ENCODE results near the gene NMT1. TPM values are rescaled to one million over a fixed set of nuclear protein-coding genes. Genes with fewer than 3 reads are reported as not detected.

NMT1 gene
- total and polyA plus RNA-seq, 2 of the 13 experiments (the other 11 are each of a cell fraction or from before 2014, with no cell fraction given): 75.7 to 142 TPM

DNA sequence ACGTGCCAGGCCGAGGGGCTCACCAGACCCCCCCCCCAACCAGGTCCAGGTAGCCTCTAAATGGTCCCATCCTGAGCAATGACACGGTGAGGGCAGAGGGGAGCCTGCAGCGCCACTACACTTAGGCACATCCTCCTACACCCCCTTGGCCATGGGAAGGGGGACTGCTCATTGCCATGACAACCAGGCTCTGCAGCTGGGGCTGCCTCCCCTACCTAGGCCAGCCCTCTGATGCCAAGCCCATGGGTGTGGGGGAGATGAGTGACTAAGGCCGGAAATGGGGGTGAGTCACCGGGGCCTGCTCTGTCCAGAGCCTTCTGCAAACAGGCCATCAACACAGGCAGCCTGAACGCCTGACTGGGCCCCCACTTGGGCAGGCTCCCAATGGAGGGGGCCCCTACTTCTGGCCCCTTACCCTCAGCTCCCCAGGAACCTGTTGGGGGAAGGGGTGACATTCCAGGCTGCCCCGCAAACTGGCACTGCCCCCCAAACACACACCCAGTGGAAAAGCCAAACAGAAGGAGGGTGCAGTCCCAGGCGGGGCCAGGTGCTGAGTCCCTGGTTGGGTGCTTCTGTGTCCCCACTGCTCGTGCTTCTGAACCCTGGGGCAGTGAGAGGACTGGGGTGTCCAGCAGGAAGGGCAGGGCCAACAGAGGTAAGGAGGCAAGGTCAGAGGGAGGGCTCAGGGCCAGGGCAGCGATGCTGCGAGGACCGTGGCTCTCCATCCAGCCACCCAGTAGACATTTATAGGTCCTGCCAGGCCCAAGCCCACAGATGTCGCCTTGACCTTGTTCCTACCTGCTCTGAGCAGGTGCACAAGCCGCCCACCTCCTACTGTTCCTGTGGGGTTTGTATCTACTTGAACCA is 63.0 kb downstream of the NMT1 start (continued):
- TF ChIP-seq ATF7 (IDR thresholded peaks at IDR 0.05) (no peak), ATF7 (CRISPR knock-in tag; IDR thresholded peaks at IDR 0.05) (peak; percentile 37; the same call in 1 of the 2 replicates), ZNF773 (CRISPR knock-in tag; IDR thresholded peaks at IDR 0.05; ENCODE audit: borderline replicate concordance) (no peak), TEAD2 (CRISPR knock-in tag; IDR thresholded peaks at IDR 0.05) (no peak), REL (CRISPR knock-in tag; conservative IDR thresholded peaks at IDR 0.05) (no peak), FIP1L1 (IDR thresholded peaks at IDR 0.05; ENCODE audit: borderline replicate concordance, insufficient read depth, low read depth, low read length) (no peak), DNMT1 (CRISPR knock-in tag; IDR thresholded peaks at IDR 0.05) (no peak), ZNF451 (CRISPR knock-in tag; IDR thresholded peaks at IDR 0.05) (peak; percentile 92), THYN1 (CRISPR knock-in tag; IDR thresholded peaks at IDR 0.05; ENCODE audit: borderline replicate concordance, low read depth) (no peak), ZFP36L1 (CRISPR knock-in tag; IDR thresholded peaks at IDR 0.05) (no peak), ZSCAN21 (CRISPR knock-in tag; IDR thresholded peaks at IDR 0.05; ENCODE audit: borderline replicate concordance) (peak; percentile 23; the same call in 1 of the 2 replicates), POLR2AphosphoS5 (IDR thresholded peaks at IDR 0.05; ENCODE audit: low read depth, low read length) (no peak), MYC (CRISPR knock-in tag; IDR thresholded peaks at IDR 0.05; ENCODE audit: borderline replicate concordance) (no peak; the same call in 1 of the 2 replicates), KAT2B (IDR thresholded peaks at IDR 0.05; ENCODE audit: borderline replicate concordance, low read depth, low read length) (no peak)
- TF ChIP-seq, protein P1, sequence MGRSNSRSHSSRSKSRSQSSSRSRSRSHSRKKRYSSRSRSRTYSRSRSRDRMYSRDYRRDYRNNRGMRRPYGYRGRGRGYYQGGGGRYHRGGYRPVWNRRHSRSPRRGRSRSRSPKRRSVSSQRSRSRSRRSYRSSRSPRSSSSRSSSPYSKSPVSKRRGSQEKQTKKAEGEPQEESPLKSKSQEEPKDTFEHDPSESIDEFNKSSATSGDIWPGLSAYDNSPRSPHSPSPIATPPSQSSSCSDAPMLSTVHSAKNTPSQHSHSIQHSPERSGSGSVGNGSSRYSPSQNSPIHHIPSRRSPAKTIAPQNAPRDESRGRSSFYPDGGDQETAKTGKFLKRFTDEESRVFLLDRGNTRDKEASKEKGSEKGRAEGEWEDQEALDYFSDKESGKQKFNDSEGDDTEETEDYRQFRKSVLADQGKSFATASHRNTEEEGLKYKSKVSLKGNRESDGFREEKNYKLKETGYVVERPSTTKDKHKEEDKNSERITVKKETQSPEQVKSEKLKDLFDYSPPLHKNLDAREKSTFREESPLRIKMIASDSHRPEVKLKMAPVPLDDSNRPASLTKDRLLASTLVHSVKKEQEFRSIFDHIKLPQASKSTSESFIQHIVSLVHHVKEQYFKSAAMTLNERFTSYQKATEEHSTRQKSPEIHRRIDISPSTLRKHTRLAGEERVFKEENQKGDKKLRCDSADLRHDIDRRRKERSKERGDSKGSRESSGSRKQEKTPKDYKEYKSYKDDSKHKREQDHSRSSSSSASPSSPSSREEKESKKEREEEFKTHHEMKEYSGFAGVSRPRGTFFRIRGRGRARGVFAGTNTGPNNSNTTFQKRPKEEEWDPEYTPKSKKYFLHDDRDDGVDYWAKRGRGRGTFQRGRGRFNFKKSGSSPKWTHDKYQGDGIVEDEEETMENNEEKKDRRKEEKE (IDR thresholded peaks at IDR 0.05): no peak
- TF ChIP-seq, protein P2, sequence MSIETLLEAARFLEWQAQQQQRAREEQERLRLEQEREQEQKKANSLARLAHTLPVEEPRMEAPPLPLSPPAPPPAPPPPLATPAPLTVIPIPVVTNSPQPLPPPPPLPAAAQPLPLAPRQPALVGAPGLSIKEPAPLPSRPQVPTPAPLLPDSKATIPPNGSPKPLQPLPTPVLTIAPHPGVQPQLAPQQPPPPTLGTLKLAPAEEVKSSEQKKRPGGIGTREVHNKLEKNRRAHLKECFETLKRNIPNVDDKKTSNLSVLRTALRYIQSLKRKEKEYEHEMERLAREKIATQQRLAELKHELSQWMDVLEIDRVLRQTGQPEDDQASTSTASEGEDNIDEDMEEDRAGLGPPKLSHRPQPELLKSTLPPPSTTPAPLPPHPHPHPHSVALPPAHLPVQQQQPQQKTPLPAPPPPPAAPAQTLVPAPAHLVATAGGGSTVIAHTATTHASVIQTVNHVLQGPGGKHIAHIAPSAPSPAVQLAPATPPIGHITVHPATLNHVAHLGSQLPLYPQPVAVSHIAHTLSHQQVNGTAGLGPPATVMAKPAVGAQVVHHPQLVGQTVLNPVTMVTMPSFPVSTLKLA (IDR thresholded peaks at IDR 0.05): no peak
- TF ChIP-seq, protein P3, sequence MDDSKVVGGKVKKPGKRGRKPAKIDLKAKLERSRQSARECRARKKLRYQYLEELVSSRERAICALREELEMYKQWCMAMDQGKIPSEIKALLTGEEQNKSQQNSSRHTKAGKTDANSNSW (CRISPR knock-in tag; IDR thresholded peaks at IDR 0.05; ENCODE audit: borderline replicate concordance): peak; percentile 73; the same call in 1 of the 2 replicates
- TF ChIP-seq, protein P4, sequence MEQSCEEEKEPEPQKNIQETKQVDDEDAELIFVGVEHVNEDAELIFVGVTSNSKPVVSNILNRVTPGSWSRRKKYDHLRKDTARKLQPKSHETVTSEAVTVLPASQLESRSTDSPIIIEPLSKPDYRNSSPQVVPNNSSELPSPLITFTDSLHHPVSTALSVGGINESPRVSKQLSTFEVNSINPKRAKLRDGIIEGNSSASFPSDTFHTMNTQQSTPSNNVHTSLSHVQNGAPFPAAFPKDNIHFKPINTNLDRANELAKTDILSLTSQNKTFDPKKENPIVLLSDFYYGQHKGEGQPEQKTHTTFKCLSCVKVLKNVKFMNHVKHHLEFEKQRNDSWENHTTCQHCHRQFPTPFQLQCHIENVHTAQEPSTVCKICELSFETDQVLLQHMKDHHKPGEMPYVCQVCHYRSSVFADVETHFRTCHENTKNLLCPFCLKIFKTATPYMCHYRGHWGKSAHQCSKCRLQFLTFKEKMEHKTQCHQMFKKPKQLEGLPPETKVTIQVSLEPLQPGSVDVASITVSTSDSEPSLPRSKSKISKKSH (CRISPR knock-in tag; IDR thresholded peaks at IDR 0.05; ENCODE audit: borderline replicate concordance): no peak

Data from HepG2 (cell line).